Central memory CD8-positive, alpha-beta T cell (primary cell): ENCODE data around the gene GEMIN7.

Experiments used
- ATAC-seq: fragments of 150-1000 bp; cut with Tn5 transposase; replicated peaks from 2 replicates; pipeline ENCODE4 v1.10.0; 2022; ENCODE audit warnings: mild to moderate bottlenecking, moderate FRiP score, moderate number of reproducible peaks; ENCODE audit not compliant: poor library complexity, severe bottlenecking; ENCODE audit errors: extremely low read depth
- DNase-seq, 2 donors: peaks; one replicate each; pipeline ENCODE4 v3.0.0; 2021; ENCODE audit warnings: low spot score in 2 of 2
- H3K27ac Mint-ChIP-seq: one replicate; pipeline ENCODE4 v1.8.0; 2022; ENCODE audit warnings: low read depth, mild to moderate bottlenecking, moderate library complexity, mixed read lengths
- H3K27me3 Mint-ChIP-seq: one replicate; pipeline ENCODE4 v1.8.0; 2022; ENCODE audit warnings: mixed read lengths
- H3K36me3 Mint-ChIP-seq: one replicate; pipeline ENCODE4 v1.8.0; 2022; ENCODE audit warnings: mild to moderate bottlenecking, moderate library complexity, mixed read lengths; ENCODE audit not compliant: insufficient read depth
- H3K4me1 Mint-ChIP-seq: one replicate; pipeline ENCODE4 v1.8.0; 2022; ENCODE audit warnings: mixed read lengths
- H3K4me3 Mint-ChIP-seq: one replicate; pipeline ENCODE4 v1.8.0; 2022; ENCODE audit warnings: mild to moderate bottlenecking, moderate library complexity, mixed read lengths
- H3K9me3 Mint-ChIP-seq: one replicate; pipeline ENCODE4 v1.8.0; 2022; ENCODE audit warnings: mixed read lengths

GEMIN7 gene

GRCh38 chr19:45069056-45069455 is 10.0 kb upstream of the GEMIN7 start:
- Mint-ChIP-seq H3K27me3 (no peaks in the 10 kb centered on the region), H3K9me3 (no peaks in the 10 kb centered on the region), H3K36me3 (peaks cover 37% of the 10 kb centered on the region), H3K4me3 (no peak overlapping the region), H3K4me1 (peaks cover 5% of the 10 kb centered on the region), H3K27ac (no peak overlapping the region)
- DNase-seq (no peak), ATAC-seq (no peak)

- Mint-ChIP-seq H3K36me3 (peaks cover 31% of the 10 kb centered on the region), H3K4me3 (no peak overlapping the region), H3K27me3 (no peaks in the 10 kb centered on the region), H3K9me3 (no peaks in the 10 kb centered on the region), H3K27ac (no peak overlapping the region), H3K4me1 (peaks cover 11% of the 10 kb centered on the region)
- ATAC-seq: no peak
- no peak for DNase-seq
Measured at GRCh38 chr19:45070214-45070613, 8.8 kb upstream of the GEMIN7 start.

- DNase-seq: no peak
- peaks cover 11% of the 10 kb centered on the region for H3K4me1 Mint-ChIP-seq
- no peaks in the 10 kb centered on the region for H3K27me3 Mint-ChIP-seq
- no peak for ATAC-seq
- no peak overlapping the region for H3K4me3 Mint-ChIP-seq
- H3K27ac Mint-ChIP-seq: no peak overlapping the region
- no peaks in the 10 kb centered on the region for H3K9me3 Mint-ChIP-seq
- H3K36me3 Mint-ChIP-seq: peaks cover 25% of the 10 kb centered on the region
Measured at GRCh38 chr19:45070861-45071544, 8.1 kb upstream of the GEMIN7 start.

GRCh38 chr19:45071545-45071938 is 7.5 kb upstream of the GEMIN7 start:
- H3K9me3 Mint-ChIP-seq: no peaks in the 10 kb centered on the region
- H3K27ac Mint-ChIP-seq: no peak overlapping the region
- DNase-seq: no peak
- H3K36me3 Mint-ChIP-seq: peaks cover 24% of the 10 kb centered on the region
- H3K27me3 Mint-ChIP-seq: no peaks in the 10 kb centered on the region
- no peak for ATAC-seq
- H3K4me1 Mint-ChIP-seq: peaks cover 13% of the 10 kb centered on the region
- H3K4me3 Mint-ChIP-seq: no peak overlapping the region

- DNase-seq (no peak), ATAC-seq (no peak)
- Mint-ChIP-seq H3K27me3 (no peaks in the 10 kb centered on the region), H3K4me1 (peaks cover 19% of the 10 kb centered on the region), H3K36me3 (peaks cover 21% of the 10 kb centered on the region), H3K4me3 (no peak overlapping the region), H3K9me3 (no peaks in the 10 kb centered on the region), H3K27ac (no peak overlapping the region)
Measured at GRCh38 chr19:45071969-45072790, 6.9 kb upstream of the GEMIN7 start.

GRCh38 chr19:45074744-45075300 is 4.2 kb upstream of the GEMIN7 start:
- H3K27ac Mint-ChIP-seq: no peak overlapping the region
- no peaks in the 10 kb centered on the region for H3K27me3 Mint-ChIP-seq
- H3K9me3 Mint-ChIP-seq: no peaks in the 10 kb centered on the region
- H3K4me3 Mint-ChIP-seq: peak overlapping the region; percentile 80
- H3K4me1 Mint-ChIP-seq: peaks cover 36% of the 10 kb centered on the region
- ATAC-seq (no peak), DNase-seq (no peak)
- H3K36me3 Mint-ChIP-seq: peaks cover 21% of the 10 kb centered on the region

- DNase-seq (no peak), ATAC-seq (peak; percentile 20)
- Mint-ChIP-seq H3K27me3 (no peaks in the 10 kb centered on the region), H3K4me3 (peak overlapping the region; percentile 80), H3K36me3 (peaks cover 18% of the 10 kb centered on the region), H3K9me3 (no peaks in the 10 kb centered on the region), H3K4me1 (peaks cover 40% of the 10 kb centered on the region), H3K27ac (peak overlapping the region; percentile 73)
Measured at GRCh38 chr19:45075301-45076028, 3.6 kb upstream of the GEMIN7 start.

- H3K4me3 Mint-ChIP-seq: peak within 1 kb of the TSS; percentile 80
- DNase-seq: peak; percentile 58 to 62
- H3K27ac Mint-ChIP-seq: peak within 1 kb of the TSS; percentile 74
- no peaks in the 10 kb centered on the region for H3K9me3 Mint-ChIP-seq
- H3K36me3 Mint-ChIP-seq: peaks cover 18% of the 10 kb centered on the region
- no peaks in the 10 kb centered on the region for H3K27me3 Mint-ChIP-seq
- H3K4me1 Mint-ChIP-seq: peaks cover 47% of the 10 kb centered on the region
- ATAC-seq: peak; percentile 62
Measured at GRCh38 chr19:45076029-45076850, 2.8 kb upstream of the GEMIN7 start, which contains the start of gene ZNF296. TSS of gene ZNF296 (minus strand) at chr19:45076478. CDS start at chr19:45076373, 105 bp downstream.

GRCh38 chr19:45076851-45077730 is 2.0 kb upstream of the GEMIN7 start:
- no peak for DNase-seq
- H3K4me1 Mint-ChIP-seq: peaks cover 56% of the 10 kb centered on the region

GRCh38 chr19:45078390-45079062 is 534 bp upstream of the GEMIN7 start:
- Mint-ChIP-seq H3K27ac (peak overlapping the region; percentile 94), H3K4me3 (peak overlapping the region; percentile 97), H3K27me3 (no peaks in the 10 kb centered on the region), H3K36me3 (peaks cover 25% of the 10 kb centered on the region), H3K9me3 (no peaks in the 10 kb centered on the region), H3K4me1 (peaks cover 54% of the 10 kb centered on the region)
- DNase-seq (no peak), ATAC-seq (no peak)

More at GRCh38 chr19:45076851-45077730, 2.0 kb upstream of the GEMIN7 start:
- Mint-ChIP-seq H3K27ac (peak overlapping the region; percentile 74), H3K36me3 (peaks cover 21% of the 10 kb centered on the region), H3K27me3 (no peaks in the 10 kb centered on the region), H3K4me3 (peak overlapping the region; percentile 80), H3K9me3 (no peaks in the 10 kb centered on the region)
- ATAC-seq: no peak
